ENCODE results near the gene C2orf92. TPM values are rescaled to one million over a fixed set of nuclear protein-coding genes. Genes with fewer than 3 reads are reported as not detected.
"Not testable (repeated sequence)": the region's sequence is repeated elsewhere in the genome, so short reads cannot be mapped to it uniquely, and the experiment has no call there.

Gene C2orf92
- total RNA-seq, 1 experiment from 2014 or later, result 4.8 TPM

GRCh38 chr2:97678298-97678697 is 8.8 kb downstream of the C2orf92 start:
- no peak for DNase-seq (ENCODE audit: low spot score)
- in situ Hi-C loops (cut with HindIII; ENCODE audit: low sequenced_read_pairs), result no loop called here

GRCh38 chr2:97687235-97687634 is 17.7 kb downstream of the C2orf92 start:
- in situ Hi-C loops (cut with HindIII; ENCODE audit: low sequenced_read_pairs); DNase-seq (ENCODE audit: low spot score): not testable (repeated sequence)

GRCh38 chr2:97688062-97688827 is 18.7 kb downstream of the C2orf92 start:
- DNase-seq (ENCODE audit: low spot score), result no peak
- in situ Hi-C loops (cut with HindIII; ENCODE audit: low sequenced_read_pairs), result no loop called here

- DNase-seq (ENCODE audit: low spot score), result no peak
- in situ Hi-C loops (cut with HindIII; ENCODE audit: low sequenced_read_pairs), result no loop called here
Measured at GRCh38 chr2:97691166-97691565, 21.7 kb downstream of the C2orf92 start.

GRCh38 chr2:97693476-97693875 is 24.0 kb downstream of the C2orf92 start:
- in situ Hi-C loops (cut with HindIII; ENCODE audit: low sequenced_read_pairs), result no loop called here
- DNase-seq (ENCODE audit: low spot score), result no peak

GRCh38 chr2:97695744-97696143 is 26.2 kb downstream of the C2orf92 start:
- in situ Hi-C loops (cut with HindIII; ENCODE audit: low sequenced_read_pairs), result no loop called here

GRCh38 chr2:97697252-97698235 is 28.0 kb downstream of the C2orf92 start:
- in situ Hi-C loops (cut with HindIII; ENCODE audit: low sequenced_read_pairs), result no loop called here
- DNase-seq (ENCODE audit: low spot score), result peak; percentile 91

More at GRCh38 chr2:97695744-97696143, 26.2 kb downstream of the C2orf92 start:
- DNase-seq (ENCODE audit: low spot score), result no peak

GRCh38 chr2:97698530-97698929 is 29.0 kb downstream of the C2orf92 start:
- DNase-seq (ENCODE audit: low spot score), result no peak
- in situ Hi-C loops (cut with HindIII; ENCODE audit: low sequenced_read_pairs), result no loop called here

GRCh38 chr2:97699765-97700444 is 30.4 kb downstream of the C2orf92 start:
- in situ Hi-C loops (cut with HindIII; ENCODE audit: low sequenced_read_pairs), result no loop called here
- DNase-seq (ENCODE audit: low spot score), result peak; percentile 64

- DNase-seq (ENCODE audit: low spot score), result no peak
- in situ Hi-C loops (cut with HindIII; ENCODE audit: low sequenced_read_pairs), result no loop called here
Measured at GRCh38 chr2:97701186-97701585, 31.7 kb downstream of the C2orf92 start.

- in situ Hi-C loops (cut with HindIII; ENCODE audit: low sequenced_read_pairs), result no loop called here
- DNase-seq (ENCODE audit: low spot score), result no peak
Measured at GRCh38 chr2:97701851-97702465, 32.4 kb downstream of the C2orf92 start.

GRCh38 chr2:97702731-97703470 is 33.4 kb downstream of the C2orf92 start:
- peak; percentile 2 for DNase-seq (ENCODE audit: low spot score)
- in situ Hi-C loops (cut with HindIII; ENCODE audit: low sequenced_read_pairs), result no loop called here

- in situ Hi-C loops (cut with HindIII; ENCODE audit: low sequenced_read_pairs), result no loop called here
- no peak for DNase-seq (ENCODE audit: low spot score)
Measured at GRCh38 chr2:97703741-97704140, 34.2 kb downstream of the C2orf92 start.

- in situ Hi-C loops (cut with HindIII; ENCODE audit: low sequenced_read_pairs), result no loop called here
- no peak for DNase-seq (ENCODE audit: low spot score)
Measured at GRCh38 chr2:97704989-97705388, 35.5 kb downstream of the C2orf92 start.

GRCh38 chr2:97706112-97706511 is 36.6 kb downstream of the C2orf92 start:
- DNase-seq (ENCODE audit: low spot score), result no peak
- in situ Hi-C loops (cut with HindIII; ENCODE audit: low sequenced_read_pairs), result no loop called here

- in situ Hi-C loops (cut with HindIII; ENCODE audit: low sequenced_read_pairs), result no loop called here
- no peak for DNase-seq (ENCODE audit: low spot score)
Measured at GRCh38 chr2:97706708-97707345, 37.3 kb downstream of the C2orf92 start.

GRCh38 chr2:97707362-97708047 is 38.0 kb downstream of the C2orf92 start:
- in situ Hi-C loops (cut with HindIII; ENCODE audit: low sequenced_read_pairs), result no loop called here
- DNase-seq (ENCODE audit: low spot score), result no peak

- in situ Hi-C loops (cut with HindIII; ENCODE audit: low sequenced_read_pairs), result no loop called here
- DNase-seq (ENCODE audit: low spot score), result no peak
Measured at GRCh38 chr2:97708048-97708380, 38.5 kb downstream of the C2orf92 start.
